Panc1 (cell line): ENCODE results near the gene MEGF6. TPM values are rescaled to one million over a fixed set of nuclear protein-coding genes. Genes with fewer than 3 reads are reported as not detected.

ENCODE experiments used
- ATAC-seq: fragments of 200-7000 bp; cut with Tn5 transposase; 2 replicates; pipeline ENCODE4 v1.9.1; 2020; ENCODE audit warnings: mild to moderate bottlenecking, moderate library complexity
- BruUV-seq: library from RNA; stranded (reverse); fragments of 400-500 nt; replicated peaks from 2 replicates; lab custom pipeline; 2021; lab: Mats Ljungman, UMichigan
- CTCF ChIA-PET: fragments of 300-600 bp; sonication (Branson Sonifier 250); formaldehyde crosslinking; loops from one replicate; lab custom pipeline; 2022; ENCODE audit warnings: antibody characterized with exemption; lab: Charles Lee
- POLR2A ChIA-PET: fragments of 300-600 bp; sonication (Branson Sonifier 250); formaldehyde crosslinking; loops from one replicate; lab custom pipeline; 2022; ENCODE audit warnings: antibody characterized with exemption; lab: Charles Lee
- DNase-seq: peaks from one replicate; pipeline ENCODE4 v3.0.0-alpha.2; 2010; ENCODE audit warnings: low read depth, low spot score
- H3K27ac ChIP-seq: 2 replicates; pipeline ENCODE4 v1.5.1; 2011; ENCODE audit warnings: mild to moderate bottlenecking, low read length, inconsistent platforms
- H3K27me3 ChIP-seq: fragments of 200-500 bp; sonication (Bioruptor generic); 2 replicates; pipeline ENCODE4 v1.6.0; 2014; ENCODE audit warnings: low read length, inconsistent platforms; ENCODE audit not compliant: control insufficient read depth, insufficient read depth
- H3K36me3 ChIP-seq: fragments of 200-500 bp; sonication (Bioruptor generic); 2 replicates; pipeline ENCODE4 v1.5.1; 2014; ENCODE audit warnings: inconsistent platforms, mild to moderate bottlenecking, low read length, moderate library complexity; ENCODE audit not compliant: control insufficient read depth, insufficient read depth
- H3K4me1 ChIP-seq: 2 replicates; pipeline ENCODE4 v1.5.1; 2011; ENCODE audit warnings: inconsistent platforms, mild to moderate bottlenecking, low read length, moderate library complexity; ENCODE audit not compliant: control insufficient read depth, insufficient read depth
- H3K4me3 ChIP-seq, 2 experiments: 2 replicates each; pipeline ENCODE4 v1.5.1; 2011 to 2012; ENCODE audit warnings: low read depth in 2 of 2, low read length in 2 of 2, mild to moderate bottlenecking in 2 of 2, inconsistent platforms in 1 of 2, moderate library complexity in 1 of 2
- H3K9me3 ChIP-seq: fragments of 200-500 bp; sonication (Bioruptor generic); 2 replicates; pipeline ENCODE4 v1.5.1; 2014; ENCODE audit warnings: low read depth, mild to moderate bottlenecking, inconsistent platforms, low read length, moderate library complexity; ENCODE audit not compliant: control insufficient read depth, insufficient read depth
- POLR2AphosphoS5 ChIP-seq: IDR thresholded peaks from 2 replicates; pipeline ENCODE4 v1.6.1; 2012; ENCODE audit warnings: mild to moderate bottlenecking, low read depth, low read length, moderate library complexity
- SIN3A ChIP-seq: IDR thresholded peaks from 2 replicates; pipeline ENCODE4 v1.6.1; 2012; ENCODE audit warnings: low read depth, mild to moderate bottlenecking, low read length, moderate library complexity, borderline replicate concordance; ENCODE audit not compliant: insufficient read depth
- TCF7L2 ChIP-seq: IDR thresholded peaks from 2 replicates; pipeline ENCODE4 v1.6.1; 2011; ENCODE audit warnings: mild to moderate bottlenecking, low read depth, low read length, inconsistent platforms
- in situ Hi-C: cut with HindIII; loops from 2 replicates; pipeline ENCODE4 v1.10.0; 2016; ENCODE audit warnings: low sequenced_read_pairs, low pct_unique_long_range_greater_than_20kb
- intact Hi-C: fragments of 100-400 bp; cut with micrococcal nuclease; formaldehyde crosslinking; loops from one replicate; pipeline ENCODE4 v1.10.0; 2022; ENCODE audit not compliant: unreplicated experiment
- total RNA-seq: library from RNA; stranded (reverse); gene quantifications from one replicate; pipeline ENCODE4 v1.2.1, GENCODE V29; 2021; ENCODE audit not compliant: unreplicated experiment
- TF ChIP-seq, protein P1 (sequence below), 2 experiments: IDR thresholded peaks; 2 replicates each; pipeline ENCODE4 v1.6.1; 2011 to 2012; ENCODE audit warnings: low read depth in 2 of 2, control low read depth in 1 of 2, low read length in 1 of 2, mild to moderate bottlenecking in 1 of 2, moderate library complexity in 1 of 2; ENCODE audit not compliant: insufficient read depth in 1 of 2
- TF ChIP-seq, protein P2 (sequence below): fragments of 450-650 bp; IDR thresholded peaks from 2 replicates; pipeline ENCODE4 v1.5.1; 2017; ENCODE audit warnings: mild to moderate bottlenecking

Gene MEGF6
- total RNA-seq, 1 experiment from 2014 or later = 32.6 TPM

DNA sequence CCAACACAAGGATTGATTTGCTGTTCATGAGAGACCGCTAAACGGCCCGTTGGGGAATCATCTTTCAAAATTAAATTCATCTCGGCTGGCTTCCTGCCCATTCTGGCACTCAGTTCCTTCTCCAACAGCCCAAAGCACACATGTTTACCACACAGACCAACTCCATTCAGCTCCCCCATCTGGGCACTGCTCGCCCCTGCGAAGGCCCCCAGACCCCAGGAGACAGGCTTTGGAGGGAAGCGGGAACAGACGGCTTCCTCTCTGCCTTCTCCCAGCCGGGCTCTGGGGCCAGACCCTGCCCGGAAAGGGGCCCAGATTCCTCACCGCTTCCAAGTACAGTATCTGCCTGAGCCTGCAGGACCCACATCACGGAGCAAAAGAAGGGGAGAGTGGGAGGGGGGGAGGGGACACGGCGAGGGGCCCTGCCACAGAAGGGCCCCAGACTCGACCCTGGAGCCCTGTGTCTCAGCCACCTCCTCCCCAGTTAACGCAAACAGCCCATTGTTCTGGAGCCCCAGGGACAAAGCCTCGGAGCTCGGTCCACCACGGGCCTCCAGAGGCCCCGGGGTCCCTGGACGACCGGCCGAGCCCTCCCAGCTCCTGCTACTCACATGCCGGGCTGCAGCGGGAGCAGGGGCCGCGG lies 660 bp downstream of the MEGF6 start:
- CTCF ChIA-PET = no interaction called here
- H3K36me3 ChIP-seq = no peaks in the 10 kb centered on the region
- peaks cover 28% of the 10 kb centered on the region for H3K4me1 ChIP-seq
- no TSS peak for BruUV-seq
- POLR2A ChIA-PET = no interaction called here
- TF ChIP-seq, protein P1, sequence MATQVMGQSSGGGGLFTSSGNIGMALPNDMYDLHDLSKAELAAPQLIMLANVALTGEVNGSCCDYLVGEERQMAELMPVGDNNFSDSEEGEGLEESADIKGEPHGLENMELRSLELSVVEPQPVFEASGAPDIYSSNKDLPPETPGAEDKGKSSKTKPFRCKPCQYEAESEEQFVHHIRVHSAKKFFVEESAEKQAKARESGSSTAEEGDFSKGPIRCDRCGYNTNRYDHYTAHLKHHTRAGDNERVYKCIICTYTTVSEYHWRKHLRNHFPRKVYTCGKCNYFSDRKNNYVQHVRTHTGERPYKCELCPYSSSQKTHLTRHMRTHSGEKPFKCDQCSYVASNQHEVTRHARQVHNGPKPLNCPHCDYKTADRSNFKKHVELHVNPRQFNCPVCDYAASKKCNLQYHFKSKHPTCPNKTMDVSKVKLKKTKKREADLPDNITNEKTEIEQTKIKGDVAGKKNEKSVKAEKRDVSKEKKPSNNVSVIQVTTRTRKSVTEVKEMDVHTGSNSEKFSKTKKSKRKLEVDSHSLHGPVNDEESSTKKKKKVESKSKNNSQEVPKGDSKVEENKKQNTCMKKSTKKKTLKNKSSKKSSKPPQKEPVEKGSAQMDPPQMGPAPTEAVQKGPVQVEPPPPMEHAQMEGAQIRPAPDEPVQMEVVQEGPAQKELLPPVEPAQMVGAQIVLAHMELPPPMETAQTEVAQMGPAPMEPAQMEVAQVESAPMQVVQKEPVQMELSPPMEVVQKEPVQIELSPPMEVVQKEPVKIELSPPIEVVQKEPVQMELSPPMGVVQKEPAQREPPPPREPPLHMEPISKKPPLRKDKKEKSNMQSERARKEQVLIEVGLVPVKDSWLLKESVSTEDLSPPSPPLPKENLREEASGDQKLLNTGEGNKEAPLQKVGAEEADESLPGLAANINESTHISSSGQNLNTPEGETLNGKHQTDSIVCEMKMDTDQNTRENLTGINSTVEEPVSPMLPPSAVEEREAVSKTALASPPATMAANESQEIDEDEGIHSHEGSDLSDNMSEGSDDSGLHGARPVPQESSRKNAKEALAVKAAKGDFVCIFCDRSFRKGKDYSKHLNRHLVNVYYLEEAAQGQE (IDR thresholded peaks at IDR 0.05; ENCODE audit: insufficient read depth in 1 of 2, low read depth in 2 of 2, low read length in 1 of 2) = no peak
- TF ChIP-seq SIN3A (no peak), POLR2AphosphoS5 (no peak), TCF7L2 (no peak)
- TF ChIP-seq, protein P2, sequence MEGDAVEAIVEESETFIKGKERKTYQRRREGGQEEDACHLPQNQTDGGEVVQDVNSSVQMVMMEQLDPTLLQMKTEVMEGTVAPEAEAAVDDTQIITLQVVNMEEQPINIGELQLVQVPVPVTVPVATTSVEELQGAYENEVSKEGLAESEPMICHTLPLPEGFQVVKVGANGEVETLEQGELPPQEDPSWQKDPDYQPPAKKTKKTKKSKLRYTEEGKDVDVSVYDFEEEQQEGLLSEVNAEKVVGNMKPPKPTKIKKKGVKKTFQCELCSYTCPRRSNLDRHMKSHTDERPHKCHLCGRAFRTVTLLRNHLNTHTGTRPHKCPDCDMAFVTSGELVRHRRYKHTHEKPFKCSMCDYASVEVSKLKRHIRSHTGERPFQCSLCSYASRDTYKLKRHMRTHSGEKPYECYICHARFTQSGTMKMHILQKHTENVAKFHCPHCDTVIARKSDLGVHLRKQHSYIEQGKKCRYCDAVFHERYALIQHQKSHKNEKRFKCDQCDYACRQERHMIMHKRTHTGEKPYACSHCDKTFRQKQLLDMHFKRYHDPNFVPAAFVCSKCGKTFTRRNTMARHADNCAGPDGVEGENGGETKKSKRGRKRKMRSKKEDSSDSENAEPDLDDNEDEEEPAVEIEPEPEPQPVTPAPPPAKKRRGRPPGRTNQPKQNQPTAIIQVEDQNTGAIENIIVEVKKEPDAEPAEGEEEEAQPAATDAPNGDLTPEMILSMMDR = no peak
- H3K4me3 ChIP-seq = peak overlapping the region; percentile 35 to 37
- no peaks in the 10 kb centered on the region for H3K9me3 ChIP-seq
- in situ Hi-C loops = no loop called here
- no peak overlapping the region for H3K27ac ChIP-seq
- no peaks in the 10 kb centered on the region for H3K27me3 ChIP-seq
- no peak for DNase-seq
- intact Hi-C loops = no loop called here
- no peak for ATAC-seq

DNA sequence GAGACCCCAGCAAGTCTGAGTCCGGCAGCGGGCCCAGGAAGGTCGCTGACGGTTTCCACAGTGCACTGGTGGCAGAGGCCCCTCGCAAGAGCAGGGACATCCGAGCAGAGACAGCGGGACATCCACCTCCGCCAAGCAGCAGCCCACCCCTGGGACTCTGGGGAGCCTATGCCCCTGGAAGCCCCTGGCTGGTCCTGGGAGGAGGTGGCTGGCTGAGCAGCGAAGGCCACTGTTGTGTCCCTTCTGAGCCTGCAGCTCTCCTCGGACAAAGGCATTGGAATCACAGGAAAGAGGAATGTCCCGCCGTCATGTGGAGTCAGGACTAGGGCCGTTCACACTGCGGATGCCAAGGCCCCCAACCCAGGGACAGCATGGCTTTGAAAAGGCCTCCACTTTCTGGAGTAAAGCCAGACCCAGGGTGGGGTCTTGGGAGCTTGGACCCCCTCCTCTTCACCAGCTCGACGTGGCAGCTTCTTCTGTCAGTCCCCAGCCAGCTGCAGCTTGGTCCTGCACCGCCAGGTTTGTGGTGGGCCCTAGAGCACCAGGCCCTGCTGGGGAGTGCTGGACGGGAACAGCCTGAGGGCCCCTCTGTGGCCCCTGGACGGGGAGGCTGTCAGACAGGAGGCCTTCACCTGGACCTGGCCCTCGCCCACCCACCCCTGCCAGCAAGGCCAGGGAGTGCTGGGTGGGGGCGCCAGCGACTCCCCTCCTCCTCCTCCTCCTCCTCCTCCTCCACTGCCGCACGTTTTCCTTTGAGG lies 1.4 kb downstream of the MEGF6 start:
- peaks cover 28% of the 10 kb centered on the region for H3K4me1 ChIP-seq
- intact Hi-C loops (no loop called here), in situ Hi-C loops (no loop called here)
- no peak overlapping the region for H3K4me3 ChIP-seq
- TF ChIP-seq SIN3A (no peak), POLR2AphosphoS5 (no peak), TCF7L2 (no peak)
- TF ChIP-seq, protein P2 = no peak
- TF ChIP-seq, protein P1 (IDR thresholded peaks at IDR 0.05; ENCODE audit: insufficient read depth in 1 of 2, low read depth in 2 of 2, low read length in 1 of 2) = no peak
- ChIA-PET CTCF (no interaction called here), POLR2A (no interaction called here)
- H3K36me3 ChIP-seq = no peaks in the 10 kb centered on the region
- BruUV-seq = no TSS peak
- DNase-seq = no peak
- no peaks in the 10 kb centered on the region for H3K27me3 ChIP-seq
- H3K9me3 ChIP-seq = no peaks in the 10 kb centered on the region
- ATAC-seq = no peak
- H3K27ac ChIP-seq = no peak overlapping the region
